Measurements from ENCODE around the gene MAFG.

MAFG gene

GRCh38 chr17:81951785-81952684 is 24.5 kb upstream of the MAFG start:
- H3K4me3 ChIP-seq (ENCODE audit: low read depth in 1 of 2, low read length in 1 of 2) = no peak overlapping the region
- H3K27me3 ChIP-seq = peaks cover 24% of the 10 kb centered on the region
- H3K9me3 ChIP-seq = no peaks in the 10 kb centered on the region
- no peak for TF ChIP-seq CTCF (IDR thresholded peaks at IDR 0.05)
- no peak overlapping the region for H3K27ac ChIP-seq
- no peaks in the 10 kb centered on the region for H3K4me1 ChIP-seq (ENCODE audit: control insufficient read depth in 1 of 2, insufficient read depth in 1 of 2, low read depth in 1 of 2, low read length in 1 of 2)
- no peaks in the 10 kb centered on the region for H3K36me3 ChIP-seq

GRCh38 chr17:81950501-81950900 is 23.0 kb upstream of the MAFG start:
- H3K36me3 ChIP-seq = no peaks in the 10 kb centered on the region
- no peak overlapping the region for H3K4me3 ChIP-seq (ENCODE audit: low read depth in 1 of 2, low read length in 1 of 2)
- no peak overlapping the region for H3K27ac ChIP-seq
- peaks cover 18% of the 10 kb centered on the region for H3K27me3 ChIP-seq
- no peaks in the 10 kb centered on the region for H3K4me1 ChIP-seq (ENCODE audit: control insufficient read depth in 1 of 2, insufficient read depth in 1 of 2, low read depth in 1 of 2, low read length in 1 of 2)
- no peak for TF ChIP-seq CTCF (IDR thresholded peaks at IDR 0.05)
- H3K9me3 ChIP-seq = no peaks in the 10 kb centered on the region

GRCh38 chr17:81948635-81949378 is 21.3 kb upstream of the MAFG start:
- no peaks in the 10 kb centered on the region for H3K4me1 ChIP-seq (ENCODE audit: control insufficient read depth in 1 of 2, insufficient read depth in 1 of 2, low read depth in 1 of 2, low read length in 1 of 2)
- no peaks in the 10 kb centered on the region for H3K9me3 ChIP-seq
- no peak for TF ChIP-seq CTCF (IDR thresholded peaks at IDR 0.05)
- no peak overlapping the region for H3K27ac ChIP-seq
- no peaks in the 10 kb centered on the region for H3K36me3 ChIP-seq
- no peak overlapping the region for H3K4me3 ChIP-seq (ENCODE audit: low read depth in 1 of 2, low read length in 1 of 2)
- peaks cover 30% of the 10 kb centered on the region for H3K27me3 ChIP-seq

- Histone ChIP-seq H3K4me3 (ENCODE audit: low read depth in 1 of 2, low read length in 1 of 2) (no peak within 1 kb of the TSS), H3K36me3 (no peaks in the 10 kb centered on the region), H3K27me3 (peaks cover 34% of the 10 kb centered on the region), H3K9me3 (no peaks in the 10 kb centered on the region), H3K27ac (no peak within 1 kb of the TSS), H3K4me1 (ENCODE audit: control insufficient read depth in 1 of 2, insufficient read depth in 1 of 2, low read depth in 1 of 2, low read length in 1 of 2) (no peaks in the 10 kb centered on the region)
- TF ChIP-seq CTCF (IDR thresholded peaks at IDR 0.05) = no peak
These were observed 19.7 kb upstream of the MAFG start, which contains the start of gene MYADML2 for GRCh38 chr17:81947189-81947588. TSS of gene MYADML2 (minus strand) at chr17:81947233. CDS start at chr17:81941741, 5,492 bp downstream.

GRCh38 chr17:81944858-81945257 is 17.3 kb upstream of the MAFG start:
- no peak for TF ChIP-seq CTCF (IDR thresholded peaks at IDR 0.05)
- H3K9me3 ChIP-seq = no peaks in the 10 kb centered on the region
- no peak overlapping the region for H3K4me3 ChIP-seq (ENCODE audit: low read depth in 1 of 2, low read length in 1 of 2)
- H3K36me3 ChIP-seq = no peaks in the 10 kb centered on the region
- H3K27me3 ChIP-seq = peaks cover 48% of the 10 kb centered on the region
- H3K4me1 ChIP-seq (ENCODE audit: control insufficient read depth in 1 of 2, insufficient read depth in 1 of 2, low read depth in 1 of 2, low read length in 1 of 2) = no peaks in the 10 kb centered on the region
- H3K27ac ChIP-seq = no peak overlapping the region

Data from neutrophil (primary cell).